GM19324 (cell line): ENCODE results near the gene GTPBP3.
"Not testable (repeated sequence)": the region's sequence is repeated elsewhere in the genome, so short reads cannot be mapped to it uniquely, and the experiment has no call there.

Experiments used
- ATAC-seq: cut with Tn5 transposase; IDR thresholded peaks from one replicate; pipeline ENCODE4 v1.9.1; 2021; ENCODE audit warnings: mild to moderate bottlenecking, moderate library complexity; ENCODE audit not compliant: unreplicated experiment, low FRiP score

The GTPBP3 gene

GRCh38 chr19:17340302-17340870, 3.0 kb downstream of the GTPBP3 start:
- no peak for ATAC-seq

GRCh38 chr19:17340871-17341357, 3.6 kb downstream of the GTPBP3 start:
- no peak for ATAC-seq

GRCh38 chr19:17341386-17341785, 4.0 kb downstream of the GTPBP3 start:
- no peak for ATAC-seq

- no peak for ATAC-seq
Observed at GRCh38 chr19:17341845-17342244, 4.5 kb downstream of the GTPBP3 start.

GRCh38 chr19:17346109-17346671, 8.8 kb downstream of the GTPBP3 start:
- ATAC-seq, result no peak

- no peak for ATAC-seq
Observed at GRCh38 chr19:17347361-17347760, 10.0 kb downstream of the GTPBP3 start.

GRCh38 chr19:17347877-17348276, 10.5 kb downstream of the GTPBP3 start:
- no peak for ATAC-seq

- ATAC-seq, result no peak
Observed at GRCh38 chr19:17348700-17349099, 11.3 kb downstream of the GTPBP3 start.

GRCh38 chr19:17351815-17352435, 14.6 kb downstream of the GTPBP3 start:
- no peak for ATAC-seq

GRCh38 chr19:17352608-17353280, 15.4 kb downstream of the GTPBP3 start:
- ATAC-seq, result no peak

GRCh38 chr19:17353386-17353785, 16.0 kb downstream of the GTPBP3 start:
- no peak for ATAC-seq

- ATAC-seq, result no peak
Observed at GRCh38 chr19:17357078-17357666, 19.8 kb downstream of the GTPBP3 start.

- ATAC-seq, result no peak
Observed at GRCh38 chr19:17357724-17358123, 20.4 kb downstream of the GTPBP3 start.

- no peak for ATAC-seq
Observed at GRCh38 chr19:17358395-17358794, 21.0 kb downstream of the GTPBP3 start.

GRCh38 chr19:17359905-17360800, 22.8 kb downstream of the GTPBP3 start:
- ATAC-seq, result no peak

GRCh38 chr19:17363852-17364605, 26.7 kb downstream of the GTPBP3 start:
- ATAC-seq, result not testable (repeated sequence)

GRCh38 chr19:17365361-17365760, 28.0 kb downstream of the GTPBP3 start:
- no peak for ATAC-seq

- no peak for ATAC-seq
Observed at GRCh38 chr19:17370026-17370587, 32.8 kb downstream of the GTPBP3 start.

- no peak for ATAC-seq
Observed at GRCh38 chr19:17376935-17377600, 39.7 kb downstream of the GTPBP3 start, which contains the start of gene PLVAP. PLVAP (minus strand) TSS chr19:17377342; CDS start chr19:17377288, 54 bp downstream.
